ENCODE data around the gene MAST2. TPM values are rescaled to one million over a fixed set of nuclear protein-coding genes. Genes with fewer than 3 reads are reported as not detected.

Gene MAST2
- total and polyA plus RNA-seq, 2 of the 4 experiments (the other 2 are of a cell fraction): 14.2 to 41.0 TPM

DNA sequence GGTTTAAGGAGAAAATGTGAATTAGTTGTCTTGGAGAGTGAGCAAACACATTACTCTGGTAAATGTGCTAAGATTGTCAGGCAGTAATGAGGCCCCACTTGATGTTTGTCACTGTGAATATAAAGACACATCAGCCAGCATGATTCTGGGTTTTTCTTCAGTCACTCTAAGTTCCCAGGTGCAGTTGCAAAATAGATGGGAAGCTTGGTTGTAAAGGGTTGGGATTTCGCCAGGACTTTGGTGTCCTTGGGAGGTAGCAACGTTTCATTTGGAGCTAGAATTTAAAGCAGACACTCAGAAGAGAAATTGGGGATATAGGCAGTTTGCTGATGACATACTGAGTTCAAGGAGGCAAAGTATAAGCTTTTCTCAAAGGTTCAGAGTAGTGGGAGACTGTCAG is 154.3 kb downstream of the MAST2 start:
- no TSS peak for BruUV-seq (replicated peaks)
- peak overlapping the region; percentile 14; the same call in 1 of the 2 replicates for H2BK120ac ChIP-seq (ENCODE audit: low read depth, low read length)
- peak overlapping the region; percentile 35; the same call in 1 of the 2 replicates for H4K5ac ChIP-seq (ENCODE audit: low read depth, low read length)
- H2AK5ac ChIP-seq (ENCODE audit: low read depth, low read length): no peak overlapping the region
- H3K36me3 ChIP-seq (ENCODE audit: control insufficient read depth, insufficient read depth, low read length): peaks cover 5% of the 10 kb centered on the region
- dilution Hi-C loops (cut with HindIII; ENCODE audit: low sequenced_read_pairs, unreplicated experiment) (no loop called here), in situ Hi-C loops (cut with MboI; ENCODE audit: low sequenced_read_pairs) (no loop called here), intact Hi-C loops (cut with micrococcal nuclease) (no loop called here)
- peaks cover 9 to 28% of the 10 kb centered on the region in 2 experiments; a peak in 3 of 4 replicates for H3K79me1 ChIP-seq (ENCODE audit: low read depth in 1 of 2, low read length in 2 of 2)
- H3K27ac ChIP-seq (ENCODE audit: insufficient read depth, low read length): no peak overlapping the region
- H3K4ac ChIP-seq (ENCODE audit: low read depth, low read length): no peak overlapping the region
- H2BK5ac ChIP-seq (ENCODE audit: low read depth, low read length, poor library complexity, severe bottlenecking): peak overlapping the region; percentile 15
- H4K91ac ChIP-seq (ENCODE audit: insufficient read depth, low read depth, low read length): no peak overlapping the region
- H3K9ac ChIP-seq (ENCODE audit: low read depth, low read length): no peak overlapping the region
- H3K9me1 ChIP-seq (ENCODE audit: insufficient read depth, low read length): peaks cover 5% of the 10 kb centered on the region
- no peak overlapping the region for H3K4me2 ChIP-seq (ENCODE audit: low read depth, low read length)
- no peaks in the 10 kb centered on the region for H3K9me3 ChIP-seq (ENCODE audit: control insufficient read depth, insufficient read depth, low read length)
- H3K4me1 ChIP-seq (ENCODE audit: control insufficient read depth, insufficient read depth, low read length): peaks cover 8% of the 10 kb centered on the region
- peak overlapping the region; percentile 80 for H3K14ac ChIP-seq (replicated peaks; ENCODE audit: low read depth, low read length)
- 75% methylated on average over 2 of the region's 2 CpGs; no CpG with 5 or more reads in 1 of the 2 experiments for WGBS, 2 experiments (ENCODE audit: extremely low coverage in 2 of 2, insufficient read length in 1 of 2)
- H3K27me3 ChIP-seq (ENCODE audit: control insufficient read depth, insufficient read depth, low read length): no peaks in the 10 kb centered on the region
- H4K8ac ChIP-seq (ENCODE audit: low read depth in 2 of 2, low read length in 2 of 2): peak overlapping the region in 1 of 2 experiments; percentile 51; a peak in 2 of 4 replicates
- H4K20me1 ChIP-seq (ENCODE audit: insufficient read depth, low read length): 0 out of 2 replicates have a peak, but pooled peaks cover 5% of the 10 kb centered on the region
- DNase-seq (no peak), ATAC-seq (ENCODE audit: low read depth) (no peak)
- no peak overlapping the region for H3K56ac ChIP-seq (ENCODE audit: extremely low read depth, insufficient read depth, low read length)
- ChIA-PET POLR2A (ENCODE audit: unreplicated experiment) (no interaction called here), CTCF (no interaction called here)
- H2AFZ ChIP-seq (replicated peaks; ENCODE audit: low read length, poor library complexity): no peak overlapping the region
- peak overlapping the region; percentile 52 for H2BK20ac ChIP-seq (ENCODE audit: low read depth, low read length)
- no peak overlapping the region for H3K4me3 ChIP-seq (ENCODE audit: insufficient read depth, low read depth, low read length)
- no peak overlapping the region for H2AK9ac ChIP-seq (replicated peaks; ENCODE audit: low read depth, low read length, poor library complexity)
- no peak overlapping the region for H2BK15ac ChIP-seq (ENCODE audit: low read depth, low read length)
- TF ChIP-seq MAZ (IDR thresholded peaks at IDR 0.05; ENCODE audit: borderline replicate concordance, low read depth, low read length): no peak
- TF ChIP-seq, protein P1, sequence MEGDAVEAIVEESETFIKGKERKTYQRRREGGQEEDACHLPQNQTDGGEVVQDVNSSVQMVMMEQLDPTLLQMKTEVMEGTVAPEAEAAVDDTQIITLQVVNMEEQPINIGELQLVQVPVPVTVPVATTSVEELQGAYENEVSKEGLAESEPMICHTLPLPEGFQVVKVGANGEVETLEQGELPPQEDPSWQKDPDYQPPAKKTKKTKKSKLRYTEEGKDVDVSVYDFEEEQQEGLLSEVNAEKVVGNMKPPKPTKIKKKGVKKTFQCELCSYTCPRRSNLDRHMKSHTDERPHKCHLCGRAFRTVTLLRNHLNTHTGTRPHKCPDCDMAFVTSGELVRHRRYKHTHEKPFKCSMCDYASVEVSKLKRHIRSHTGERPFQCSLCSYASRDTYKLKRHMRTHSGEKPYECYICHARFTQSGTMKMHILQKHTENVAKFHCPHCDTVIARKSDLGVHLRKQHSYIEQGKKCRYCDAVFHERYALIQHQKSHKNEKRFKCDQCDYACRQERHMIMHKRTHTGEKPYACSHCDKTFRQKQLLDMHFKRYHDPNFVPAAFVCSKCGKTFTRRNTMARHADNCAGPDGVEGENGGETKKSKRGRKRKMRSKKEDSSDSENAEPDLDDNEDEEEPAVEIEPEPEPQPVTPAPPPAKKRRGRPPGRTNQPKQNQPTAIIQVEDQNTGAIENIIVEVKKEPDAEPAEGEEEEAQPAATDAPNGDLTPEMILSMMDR (conservative IDR thresholded peaks at IDR 0.05; ENCODE audit: low read depth, low read length): no peak
- TF ChIP-seq, protein P2, sequence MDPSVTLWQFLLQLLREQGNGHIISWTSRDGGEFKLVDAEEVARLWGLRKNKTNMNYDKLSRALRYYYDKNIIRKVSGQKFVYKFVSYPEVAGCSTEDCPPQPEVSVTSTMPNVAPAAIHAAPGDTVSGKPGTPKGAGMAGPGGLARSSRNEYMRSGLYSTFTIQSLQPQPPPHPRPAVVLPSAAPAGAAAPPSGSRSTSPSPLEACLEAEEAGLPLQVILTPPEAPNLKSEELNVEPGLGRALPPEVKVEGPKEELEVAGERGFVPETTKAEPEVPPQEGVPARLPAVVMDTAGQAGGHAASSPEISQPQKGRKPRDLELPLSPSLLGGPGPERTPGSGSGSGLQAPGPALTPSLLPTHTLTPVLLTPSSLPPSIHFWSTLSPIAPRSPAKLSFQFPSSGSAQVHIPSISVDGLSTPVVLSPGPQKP (IDR thresholded peaks at IDR 0.05; ENCODE audit: borderline replicate concordance, low read depth, low read length): no peak
- TF ChIP-seq, protein P3, sequence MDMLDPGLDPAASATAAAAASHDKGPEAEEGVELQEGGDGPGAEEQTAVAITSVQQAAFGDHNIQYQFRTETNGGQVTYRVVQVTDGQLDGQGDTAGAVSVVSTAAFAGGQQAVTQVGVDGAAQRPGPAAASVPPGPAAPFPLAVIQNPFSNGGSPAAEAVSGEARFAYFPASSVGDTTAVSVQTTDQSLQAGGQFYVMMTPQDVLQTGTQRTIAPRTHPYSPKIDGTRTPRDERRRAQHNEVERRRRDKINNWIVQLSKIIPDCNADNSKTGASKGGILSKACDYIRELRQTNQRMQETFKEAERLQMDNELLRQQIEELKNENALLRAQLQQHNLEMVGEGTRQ (IDR thresholded peaks at IDR 0.05; ENCODE audit: low read depth, low read length): no peak
- no peak for TF ChIP-seq CEBPB (IDR thresholded peaks at IDR 0.05; ENCODE audit: low read depth, low read length)
- TF ChIP-seq POLR2A (IDR thresholded peaks at IDR 0.05; ENCODE audit: low read depth, low read length): no peak
- no peak for TF ChIP-seq CHD1 (IDR thresholded peaks at IDR 0.05; ENCODE audit: low read depth, low read length)
- no peak for TF ChIP-seq RCOR1 (IDR thresholded peaks at IDR 0.05; ENCODE audit: insufficient replicate concordance, low read length)
- TF ChIP-seq RFX5 (IDR thresholded peaks at IDR 0.05; ENCODE audit: low read depth, low read length): no peak
- no peak for TF ChIP-seq NFE2L2 (IDR thresholded peaks at IDR 0.05; ENCODE audit: low read depth, low read length)
- no peak for TF ChIP-seq SMC3 (IDR thresholded peaks at IDR 0.05; ENCODE audit: low read depth, low read length)
- no peak for TF ChIP-seq FOS (IDR thresholded peaks at IDR 0.05; ENCODE audit: low read depth, low read length)
- TF ChIP-seq BHLHE40 (IDR thresholded peaks at IDR 0.05; ENCODE audit: low read depth, low read length): no peak
- TF ChIP-seq RAD21 (IDR thresholded peaks at IDR 0.05; ENCODE audit: low read length): no peak
- no peak for TF ChIP-seq MXI1 (IDR thresholded peaks at IDR 0.05; ENCODE audit: borderline replicate concordance, low read depth, low read length)
- TF ChIP-seq MAFK (IDR thresholded peaks at IDR 0.05; ENCODE audit: low read depth, low read length): no peak
- H3K23ac ChIP-seq (ENCODE audit: low read depth, low read length): peak overlapping the region; percentile 18; the same call in 1 of the 2 replicates
- peak overlapping the region; percentile 85; the same call in 1 of the 2 replicates for H3K18ac ChIP-seq (ENCODE audit: low read depth, low read length)

All from IMR-90 (cell line).